ENCODE data around the gene EXOC4. TPM values are rescaled to one million over a fixed set of nuclear protein-coding genes. Genes with fewer than 3 reads are reported as not detected.

Gene EXOC4
- total RNA-seq, 1 donor from 2014 or later: 56.4 TPM

DNA sequence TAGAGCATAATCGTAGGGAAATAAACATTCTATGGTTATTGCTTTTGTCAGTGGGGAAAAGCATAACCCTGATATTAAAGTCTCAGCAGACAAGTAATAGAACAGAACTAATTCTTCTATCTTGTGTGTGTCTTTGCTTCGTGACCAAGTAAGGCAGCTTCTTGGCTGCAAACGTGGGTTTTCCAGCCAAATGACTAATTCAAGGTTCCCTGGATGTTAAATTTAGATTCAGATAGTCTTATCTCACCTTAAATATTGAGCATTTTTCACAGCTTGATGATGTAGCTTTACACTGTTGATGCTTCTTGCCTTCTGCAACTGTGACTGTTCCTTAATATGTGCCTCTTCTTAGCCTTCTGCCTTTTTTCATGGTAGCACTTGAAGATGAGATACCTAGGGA, 113.0 kb downstream of the EXOC4 start:
- ATAC-seq: no peak

DNA sequence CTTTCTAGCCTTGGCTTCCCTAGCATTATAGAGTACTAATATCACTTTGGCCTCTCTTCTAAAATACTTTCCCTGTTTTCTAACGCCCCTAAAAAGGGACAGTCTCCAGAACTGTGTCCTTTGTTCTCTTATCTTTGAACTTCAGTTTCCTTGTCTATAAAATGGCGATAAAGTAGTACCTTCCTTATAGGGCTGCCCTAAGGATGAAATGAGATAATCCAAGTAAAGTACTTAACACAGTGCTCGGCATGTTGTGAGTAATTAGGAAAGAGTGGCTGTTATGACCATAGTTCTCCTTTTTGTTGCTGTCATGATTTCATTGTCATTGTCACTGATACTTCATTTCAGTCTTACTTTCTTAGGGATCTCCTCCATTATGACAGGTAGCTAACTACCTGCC, 114.7 kb downstream of the EXOC4 start:
- no peak for ATAC-seq

DNA sequence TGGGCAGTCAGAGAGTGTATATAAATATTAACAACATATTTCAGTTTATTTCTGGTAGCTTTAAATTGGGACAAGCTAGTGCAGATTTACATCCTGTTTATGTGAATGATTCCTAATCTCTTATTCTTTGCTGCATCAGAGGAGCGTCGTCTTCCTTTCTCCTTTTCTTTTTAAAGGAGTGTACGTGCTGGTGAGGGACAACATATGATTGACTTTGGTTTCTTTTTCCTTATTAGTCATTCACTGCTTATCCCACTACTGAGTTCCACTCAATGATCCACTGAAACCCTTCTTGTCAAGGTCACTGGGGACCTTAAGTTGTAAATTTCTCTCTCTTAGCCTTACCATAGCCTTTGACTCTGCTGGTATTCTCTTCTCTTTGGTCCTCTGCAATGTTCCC, 116.3 kb downstream of the EXOC4 start:
- no peak for ATAC-seq

DNA sequence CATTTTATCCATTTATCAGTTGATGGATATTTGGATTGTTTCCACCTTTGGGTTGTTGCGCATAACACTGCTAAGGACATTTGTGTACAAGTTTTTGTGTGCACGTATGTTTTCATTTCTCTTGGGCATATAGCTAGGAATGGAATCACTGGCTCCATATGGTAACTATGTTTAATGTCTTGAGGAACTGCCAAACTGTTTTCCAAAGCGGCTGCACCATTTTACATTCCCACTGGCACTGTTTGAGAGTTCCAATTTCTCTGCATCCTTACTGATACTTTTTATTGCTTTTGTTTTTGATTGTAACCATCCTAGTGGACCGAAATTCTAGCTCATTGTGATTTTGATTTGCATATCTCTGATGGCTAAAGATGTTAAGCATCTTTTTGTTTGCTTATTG, 118.7 kb downstream of the EXOC4 start:
- ATAC-seq: no peak

DNA sequence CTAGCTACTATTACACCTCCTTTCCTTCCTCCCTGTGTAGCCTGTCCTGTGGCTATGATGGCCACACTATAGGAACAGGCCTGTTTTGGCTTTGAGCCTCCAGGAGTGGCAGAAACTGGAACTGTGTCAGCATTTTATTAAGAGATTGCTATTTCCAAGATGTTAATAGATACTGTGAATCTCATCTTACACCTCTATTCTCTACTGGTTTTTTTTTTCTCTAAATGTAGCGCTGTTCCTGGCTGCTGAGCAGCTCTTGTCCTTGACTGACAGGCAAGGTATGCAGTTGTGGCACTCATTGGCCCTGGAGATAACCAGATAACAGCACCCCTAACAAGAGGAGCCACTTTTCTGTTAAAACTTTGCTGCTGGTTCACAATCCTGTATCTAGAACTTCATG, 119.5 kb downstream of the EXOC4 start:
- ATAC-seq: no peak

DNA sequence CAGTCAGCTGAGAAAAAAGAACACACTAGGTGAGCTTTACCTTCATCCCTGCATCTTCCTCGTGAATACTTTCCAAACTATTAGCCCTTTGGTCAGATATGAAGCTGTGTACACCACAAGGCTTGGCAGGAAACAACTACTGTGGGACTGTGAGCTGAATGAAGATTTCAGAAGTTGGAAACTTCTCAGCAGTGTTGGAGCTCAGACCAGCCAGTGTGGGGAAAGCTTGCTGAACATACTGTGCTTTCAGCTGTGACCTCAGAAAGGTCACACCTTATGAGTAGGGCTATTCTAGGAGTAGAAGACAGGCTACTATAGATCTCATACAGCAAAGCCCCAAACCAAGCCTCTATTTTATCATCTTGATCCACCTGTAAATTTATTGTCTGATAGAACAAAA, 123.6 kb downstream of the EXOC4 start:
- ATAC-seq: no peak

DNA sequence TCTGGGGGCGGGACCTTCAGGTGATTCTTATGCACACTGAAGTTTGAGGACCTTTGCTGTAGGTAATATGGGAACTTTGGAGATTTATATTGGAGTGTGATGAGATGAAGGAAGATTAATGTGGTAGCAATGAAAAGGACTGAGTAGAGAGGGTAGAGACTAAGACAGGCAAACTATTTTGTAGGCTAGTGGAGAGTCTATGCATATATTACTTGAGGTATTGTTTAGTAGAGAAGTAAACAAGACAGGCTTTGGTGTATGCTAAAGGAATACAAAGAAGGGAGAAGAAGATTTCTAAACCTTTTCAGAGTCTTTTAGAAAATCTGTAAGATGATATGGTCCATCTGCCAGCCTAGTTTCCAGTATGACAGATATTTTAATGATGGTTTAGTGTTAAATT, 129.1 kb downstream of the EXOC4 start:
- ATAC-seq: no peak

DNA sequence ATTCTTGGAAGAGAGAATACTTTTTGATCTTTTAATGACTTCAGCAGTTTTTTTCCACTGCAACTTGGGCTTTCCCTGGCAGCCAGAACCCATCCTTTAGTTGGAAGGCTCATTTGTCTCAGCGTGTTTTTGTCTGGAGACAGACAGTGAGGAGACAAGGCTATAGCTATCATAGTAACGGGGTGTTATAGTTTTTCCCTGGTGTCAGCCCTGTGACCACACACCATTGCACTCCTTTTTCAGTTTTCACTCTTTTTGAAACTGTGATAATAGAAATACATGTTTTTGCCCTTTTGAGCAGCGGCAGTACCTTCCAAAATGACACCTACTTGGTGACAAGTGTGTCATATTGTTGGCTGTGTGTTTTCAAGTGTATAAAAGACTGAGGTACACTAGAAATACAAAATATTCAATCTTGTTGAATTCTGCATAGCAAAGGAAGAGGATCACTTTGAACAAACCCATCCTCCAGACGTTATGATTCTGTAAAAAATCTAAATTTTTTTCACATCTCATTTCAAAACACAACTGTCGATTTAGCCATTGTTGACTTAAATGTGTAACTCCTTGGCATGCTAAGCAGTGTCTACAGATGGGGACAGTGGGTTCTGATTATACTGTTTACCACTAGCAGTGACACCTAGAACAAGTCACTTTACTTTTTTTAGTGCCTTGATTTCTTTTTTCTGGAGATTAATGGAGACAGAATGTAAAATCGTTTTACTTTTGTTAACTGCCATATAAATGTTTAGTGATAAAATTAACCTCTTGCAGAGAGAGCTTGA, 130.1 kb downstream of the EXOC4 start:
- no peak for ATAC-seq

DNA sequence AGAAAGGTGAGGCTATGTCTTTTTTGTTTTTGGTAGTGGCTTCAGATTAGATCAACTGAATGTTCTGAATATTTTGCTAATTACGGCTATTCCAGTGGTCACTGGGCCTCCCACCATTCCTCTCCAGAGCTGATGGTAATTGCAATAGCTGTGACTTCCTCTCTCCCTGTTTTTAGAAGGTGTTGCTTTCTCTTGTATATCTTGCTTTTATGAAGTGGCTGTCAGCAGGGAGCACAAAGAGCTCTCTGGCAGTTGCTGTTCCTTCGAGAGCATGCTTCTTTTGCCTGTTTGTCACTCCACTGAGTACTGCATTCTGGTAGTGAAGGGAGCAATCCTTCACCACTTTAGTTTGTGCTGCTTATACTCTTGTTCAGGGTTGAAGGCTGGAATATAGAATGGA, 133.3 kb downstream of the EXOC4 start:
- no peak for ATAC-seq

DNA sequence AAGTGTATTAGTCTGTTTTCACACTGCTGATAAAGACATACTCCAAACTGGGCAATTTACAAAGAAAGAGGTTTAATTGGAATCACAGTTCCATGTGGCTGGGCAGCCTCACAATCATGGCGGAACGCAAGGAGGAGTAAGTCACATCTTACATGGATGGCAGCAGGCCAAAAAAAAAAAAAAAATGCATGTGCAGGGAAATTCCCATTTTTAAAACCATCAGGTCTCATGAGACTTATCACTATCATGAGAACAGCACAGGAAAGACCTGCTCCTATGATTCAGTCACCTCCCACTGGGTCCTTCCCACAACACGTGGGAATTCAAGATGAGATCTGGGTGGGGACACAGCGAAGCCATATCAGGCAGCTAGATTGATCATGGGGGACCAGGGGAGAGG, 136.8 kb downstream of the EXOC4 start:
- no peak for ATAC-seq

DNA sequence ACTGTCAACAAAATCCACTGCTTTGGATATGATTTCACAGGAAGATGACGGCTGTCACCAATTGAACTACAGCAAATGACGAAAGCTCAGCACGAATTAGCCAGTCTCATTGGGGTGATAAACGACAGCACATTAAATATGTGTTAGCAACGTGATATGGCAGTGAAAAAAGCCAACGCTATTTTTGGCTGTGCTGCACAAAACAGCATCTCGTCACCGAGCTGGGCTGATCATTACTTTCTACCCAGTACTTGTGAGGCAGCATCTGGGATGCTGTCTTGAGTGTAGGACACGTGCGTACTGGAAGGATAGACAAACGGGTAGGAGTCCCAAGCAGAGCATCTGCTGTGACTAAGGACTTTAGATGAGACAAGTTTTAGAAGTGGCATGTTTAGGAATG, 138.3 kb downstream of the EXOC4 start:
- ATAC-seq: no peak

DNA sequence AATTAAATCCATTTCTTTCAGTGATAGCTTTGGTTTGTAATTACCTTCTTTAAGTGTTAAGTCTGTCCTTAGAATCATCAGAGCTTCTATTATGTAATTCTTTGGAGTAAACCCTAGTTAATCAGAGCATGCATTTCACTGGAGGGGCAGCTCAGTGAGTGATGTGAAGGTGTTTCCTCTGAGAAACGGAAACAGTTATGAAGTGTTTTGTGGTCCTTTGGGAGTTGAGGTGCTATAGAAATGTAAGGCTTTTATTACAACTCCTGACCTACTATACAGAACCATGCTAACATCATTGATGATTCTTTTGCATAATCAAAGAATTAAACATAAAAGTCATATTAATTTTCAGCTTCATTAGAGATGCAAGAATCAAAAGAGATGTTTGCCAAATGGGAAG, 141.5 kb downstream of the EXOC4 start:
- no peak for ATAC-seq

DNA sequence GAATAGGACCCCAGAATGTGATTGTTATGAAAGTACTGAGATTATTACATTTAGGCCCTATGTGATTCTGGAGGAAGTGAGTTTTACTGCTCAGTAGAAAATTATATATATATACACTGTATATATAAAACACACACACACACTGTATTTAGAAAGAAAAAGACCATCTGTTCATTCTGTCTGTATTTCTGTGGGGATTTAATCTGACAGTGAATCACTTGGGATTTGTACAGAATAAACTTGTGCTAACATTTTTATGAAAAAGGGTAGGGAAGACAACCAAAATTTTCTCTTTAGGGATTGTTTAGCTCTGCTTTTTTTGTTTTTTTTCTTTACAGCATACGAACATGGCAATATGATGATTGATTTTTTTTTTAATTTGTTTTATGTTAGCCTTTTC, 142.7 kb downstream of the EXOC4 start:
- no peak for ATAC-seq

DNA sequence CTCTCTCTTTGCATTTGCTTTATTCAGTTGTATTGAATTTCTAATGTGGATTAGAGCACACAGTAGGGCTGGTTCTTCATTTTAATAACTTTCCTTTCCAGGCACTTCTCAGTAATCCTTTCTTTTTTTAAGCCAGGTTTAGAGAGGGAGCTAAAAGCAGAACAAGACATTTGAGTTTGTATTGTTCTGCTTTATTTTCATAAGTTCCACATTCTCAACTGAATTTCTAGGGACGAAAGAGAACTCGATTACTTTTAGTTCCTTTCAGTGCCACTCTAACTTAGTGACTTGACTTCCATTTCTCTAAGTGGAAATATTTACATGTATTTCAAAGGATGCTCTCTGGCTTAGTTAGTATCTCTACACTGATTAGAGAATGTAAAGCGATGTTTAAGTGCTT, 145.6 kb downstream of the EXOC4 start:
- ATAC-seq: no peak

DNA sequence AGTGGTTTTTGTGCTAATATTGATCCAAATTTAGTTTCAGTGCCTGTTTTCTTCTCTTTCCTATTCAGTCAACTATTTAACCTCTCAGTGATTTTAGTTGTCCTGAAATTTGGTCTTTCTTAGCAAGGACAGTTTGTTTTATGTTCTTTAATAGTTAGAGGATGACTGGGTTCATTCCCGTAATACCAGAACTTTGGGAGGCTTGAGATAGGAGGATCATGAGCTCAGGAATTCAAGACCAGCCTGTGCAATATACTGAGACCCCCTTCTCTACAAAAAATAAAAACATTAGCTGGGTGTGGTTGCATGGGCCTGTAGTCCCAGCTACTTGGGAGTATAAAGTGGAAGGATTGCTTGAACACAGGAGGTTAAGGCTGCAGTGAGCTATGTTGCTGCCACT, 148.3 kb downstream of the EXOC4 start:
- ATAC-seq: no peak

DNA sequence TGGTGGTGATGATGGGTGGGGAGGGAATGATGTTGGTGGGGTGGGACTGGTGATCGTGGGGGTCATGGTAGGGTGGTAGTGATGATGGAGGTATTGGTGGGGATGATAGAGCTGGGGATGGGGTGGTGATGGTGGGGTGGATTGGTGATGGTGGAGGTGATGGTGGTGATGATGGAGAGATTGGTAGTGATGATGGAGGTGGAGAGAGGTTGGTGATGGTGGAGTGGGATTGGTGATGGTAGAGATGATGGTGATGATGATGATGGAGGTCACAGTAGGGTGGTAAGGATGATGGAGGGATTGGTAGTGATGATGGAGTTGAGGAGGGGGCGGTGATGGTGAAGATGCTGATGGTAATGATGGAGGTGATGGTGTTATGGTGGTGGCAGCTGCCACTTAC, 155.3 kb downstream of the EXOC4 start:
- no peak for ATAC-seq

DNA sequence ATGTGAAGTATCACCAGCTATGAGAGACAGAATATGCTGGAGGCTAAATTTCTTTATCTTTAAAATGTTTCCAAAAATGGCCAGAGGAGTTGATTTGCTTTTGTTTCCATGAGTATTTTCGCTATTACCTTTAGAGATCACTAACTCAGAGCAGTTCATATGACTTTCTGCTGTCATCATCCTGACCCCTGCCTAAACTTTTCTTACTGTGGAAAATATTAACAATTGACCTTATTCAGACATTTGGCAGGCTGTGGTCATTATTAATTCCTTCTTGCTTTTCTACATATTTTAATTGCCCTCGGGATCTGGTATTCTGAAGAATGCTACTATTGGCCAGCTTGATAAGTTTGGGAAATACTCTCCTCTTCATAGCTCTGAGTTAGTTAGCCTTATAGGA, 156.5 kb downstream of the EXOC4 start:
- no peak for ATAC-seq

DNA sequence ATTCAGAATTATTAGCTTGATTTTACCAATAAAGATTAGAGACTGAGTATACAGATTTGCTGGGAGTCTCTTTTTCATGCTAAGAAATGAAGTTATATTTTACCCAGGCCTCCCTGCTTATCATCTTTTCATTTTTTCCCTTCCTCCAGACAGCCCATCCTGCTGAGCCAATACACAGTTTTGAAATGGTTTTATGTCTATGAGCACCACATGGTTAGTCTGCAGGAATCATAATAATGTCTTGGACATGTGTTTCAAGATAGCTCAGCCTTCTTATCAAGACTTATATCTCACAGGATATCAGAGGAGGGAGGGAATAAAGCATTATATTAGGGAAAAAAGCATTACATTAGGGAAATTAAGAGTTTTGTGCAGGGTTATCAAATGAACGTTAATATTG, 157.1 kb downstream of the EXOC4 start:
- ATAC-seq: no peak

DNA sequence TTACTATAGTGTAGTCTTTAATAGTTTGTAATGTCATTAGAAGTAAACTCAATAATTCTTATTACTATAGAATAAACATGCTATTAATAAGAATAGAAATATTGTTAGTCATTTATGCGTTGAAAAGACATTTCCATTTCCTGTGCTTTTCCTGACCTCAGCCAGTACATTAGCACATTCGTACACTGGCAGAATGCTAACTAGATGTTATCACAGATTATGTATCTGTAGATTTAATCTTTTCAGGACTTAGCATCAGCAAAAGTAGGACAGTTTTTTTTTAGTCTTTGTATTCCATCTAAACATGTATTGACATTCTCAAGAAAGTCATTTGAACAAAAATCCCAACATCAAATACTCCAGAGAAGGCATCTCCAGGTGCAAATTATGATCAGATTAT, 158.5 kb downstream of the EXOC4 start:
- no peak for ATAC-seq

DNA sequence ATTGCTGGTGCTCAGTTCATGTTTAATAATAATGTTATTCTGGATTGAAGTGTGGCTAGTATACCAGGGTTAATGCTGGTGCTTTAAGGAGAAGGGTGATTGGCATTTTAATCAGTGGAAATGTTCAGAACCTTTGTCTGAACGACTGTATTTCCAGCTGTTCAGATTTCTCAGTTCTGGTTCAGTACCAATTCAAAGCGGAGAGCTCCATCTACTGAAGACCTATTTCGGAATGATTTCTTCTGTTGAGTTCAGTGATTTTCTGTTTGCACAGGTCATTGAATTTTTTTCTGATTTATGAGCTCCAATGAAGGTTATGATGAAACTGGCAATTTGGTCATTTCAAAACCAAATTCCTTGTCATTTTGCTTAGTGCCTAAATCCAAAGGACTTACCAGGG, 160.1 kb downstream of the EXOC4 start:
- no peak for ATAC-seq

DNA sequence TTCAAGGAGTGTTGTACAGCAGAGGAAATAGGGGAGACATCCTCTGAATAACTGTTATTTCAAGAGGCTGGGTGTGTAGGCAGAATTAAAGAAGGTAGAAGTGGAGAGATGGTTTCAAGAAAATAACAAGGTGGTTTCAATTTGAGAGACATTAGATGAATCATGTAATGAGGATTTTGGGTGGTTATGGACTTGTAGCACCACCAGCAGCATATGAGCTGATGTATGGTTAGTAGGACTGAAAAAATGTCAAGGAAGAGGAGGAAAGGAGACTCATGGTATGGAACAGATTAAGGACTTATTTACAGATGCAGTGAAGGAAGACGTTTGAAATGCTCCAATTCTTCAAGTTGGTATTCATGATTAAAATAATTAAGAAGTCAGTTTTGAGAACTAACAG, 166.2 kb downstream of the EXOC4 start:
- no peak for ATAC-seq

DNA sequence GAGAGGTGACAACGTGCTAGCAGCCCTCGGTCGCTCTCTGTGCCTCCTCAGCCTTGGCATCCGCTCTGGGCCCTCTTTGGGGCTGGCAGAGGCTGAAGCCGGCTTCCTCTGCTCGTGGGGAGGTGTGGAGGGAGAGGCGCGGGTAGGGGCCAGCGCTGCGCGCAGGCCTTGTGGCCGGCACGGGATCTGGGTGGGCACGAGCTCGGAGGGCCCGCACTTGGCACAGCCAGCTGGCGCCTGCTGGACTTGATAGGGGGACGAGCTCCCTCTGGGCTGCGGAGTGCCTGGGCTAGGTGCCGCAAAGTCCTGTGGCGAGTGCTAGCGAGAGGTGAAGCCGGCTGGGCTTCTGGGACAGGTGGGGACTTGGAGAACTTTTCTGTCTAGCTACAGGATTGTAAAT, 170.7 kb downstream of the EXOC4 start:
- no peak for ATAC-seq

DNA sequence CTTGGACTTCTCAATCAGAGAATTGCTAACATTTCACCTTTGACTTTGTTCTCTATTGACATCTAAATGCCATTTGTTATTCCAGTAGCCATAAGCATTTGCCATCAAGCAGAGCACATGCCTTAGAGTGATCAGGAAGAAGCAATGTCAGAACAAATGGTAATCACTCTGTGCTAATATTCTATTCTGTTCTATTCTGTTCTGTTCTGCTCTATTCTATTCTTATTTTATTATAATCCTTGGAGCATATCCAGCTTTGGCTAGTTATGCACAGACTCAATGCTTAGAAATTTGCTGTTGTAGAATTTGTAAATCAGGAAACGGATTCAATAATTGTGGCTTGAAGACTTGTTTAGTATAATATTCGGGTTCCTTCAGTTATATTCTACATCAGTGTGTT, 175.4 kb downstream of the EXOC4 start:
- ATAC-seq: no peak

DNA sequence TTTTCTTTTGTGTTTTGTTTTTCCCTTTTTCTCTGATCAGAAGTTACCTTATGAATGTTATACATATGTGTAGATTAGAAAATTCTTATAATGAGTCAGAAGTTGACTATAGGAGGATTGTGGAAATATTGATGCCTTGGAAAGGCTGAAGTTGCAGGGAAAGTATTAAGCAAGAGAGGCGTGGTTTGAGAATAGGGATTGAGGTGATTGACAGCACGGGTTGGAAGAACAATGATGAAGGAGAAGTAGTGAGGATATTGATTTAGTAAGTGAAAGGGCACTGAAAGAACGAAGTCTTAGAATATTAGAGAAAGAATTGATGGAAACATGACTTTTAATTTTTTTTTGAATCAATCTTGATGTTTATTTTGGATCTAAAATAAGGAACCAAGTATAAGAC, 176.0 kb downstream of the EXOC4 start:
- no peak for ATAC-seq

DNA sequence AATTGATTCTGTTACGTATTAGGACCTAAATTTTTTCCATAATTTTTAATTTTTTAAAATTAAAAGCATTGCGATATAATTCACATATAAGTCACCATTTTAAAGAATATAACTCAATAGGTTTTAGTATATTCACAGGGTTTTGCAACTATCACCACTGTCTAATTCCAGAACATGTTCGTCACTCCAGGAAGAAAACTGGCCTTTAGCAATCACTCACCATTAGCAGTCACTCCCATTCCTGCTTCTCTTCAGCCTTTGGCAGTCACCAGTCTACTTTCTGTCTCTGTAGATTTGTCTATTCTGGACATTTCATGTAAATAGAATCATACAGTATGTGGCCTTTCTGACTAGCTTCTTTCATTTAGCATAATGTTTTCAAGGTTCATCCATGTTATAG, 176.5 kb downstream of the EXOC4 start:
- ATAC-seq: peak; percentile 83
